ENCODE data around the gene SAMD1.
A peak's percentile ranks its signal among the peaks of the same experiment; 100 is the strongest.

SAMD1 gene

GRCh38 chr19:14090509-14091080, at the start of gene SAMD1:
Gene SAMD1 (minus strand): TSS chr19:14090751.
- DNase-seq = peak; percentile 92

- DNase-seq = no peak
Observed at GRCh38 chr19:14139944-14140343, 49.4 kb upstream of the SAMD1 start.

- DNase-seq = no peak
Observed at GRCh38 chr19:14138576-14139265, 48.2 kb upstream of the SAMD1 start.

- DNase-seq = peak; percentile 100
Observed at GRCh38 chr19:14136509-14137281, 46.1 kb upstream of the SAMD1 start, which contains the start of gene ASF1B. Gene ASF1B (minus strand): TSS chr19:14136589. CDS start chr19:14136456, 133 bp downstream.

GRCh38 chr19:14135985-14136508, 45.5 kb upstream of the SAMD1 start:
- DNase-seq = no peak

GRCh38 chr19:14135355-14135754, 44.8 kb upstream of the SAMD1 start:
- no peak for DNase-seq

GRCh38 chr19:14127929-14128509, 37.5 kb upstream of the SAMD1 start:
- no peak for DNase-seq

GRCh38 chr19:14127176-14127575, 36.6 kb upstream of the SAMD1 start:
- no peak for DNase-seq

GRCh38 chr19:14122924-14123323, 32.4 kb upstream of the SAMD1 start:
- DNase-seq = no peak

- no peak for DNase-seq
Observed at GRCh38 chr19:14120497-14120780, 29.9 kb upstream of the SAMD1 start.

- DNase-seq = no peak
Observed at GRCh38 chr19:14119644-14120496, 29.3 kb upstream of the SAMD1 start.

GRCh38 chr19:14119146-14119545, 28.6 kb upstream of the SAMD1 start:
- no peak for DNase-seq

- DNase-seq = peak; percentile 62
Observed at GRCh38 chr19:14118165-14119051, 27.9 kb upstream of the SAMD1 start.

GRCh38 chr19:14117668-14118164, 27.2 kb upstream of the SAMD1 start, which contains the start of gene PRKACA:
Gene PRKACA (minus strand): TSS chr19:14117762. CDS start chr19:14117547, 215 bp downstream.
- DNase-seq = peak; percentile 99

GRCh38 chr19:14116918-14117578, 26.5 kb upstream of the SAMD1 start:
- DNase-seq = no peak

GRCh38 chr19:14116525-14116917, 26.0 kb upstream of the SAMD1 start:
- DNase-seq = no peak

- DNase-seq = no peak
Observed at GRCh38 chr19:14115756-14116155, 25.2 kb upstream of the SAMD1 start.

- DNase-seq = no peak
Observed at GRCh38 chr19:14114854-14115253, 24.3 kb upstream of the SAMD1 start.

GRCh38 chr19:14114439-14114838, 23.9 kb upstream of the SAMD1 start:
- DNase-seq = no peak

- DNase-seq = no peak
Observed at GRCh38 chr19:14113762-14114414, 23.3 kb upstream of the SAMD1 start.
